ENCODE results near the gene IL7R.

DNA sequence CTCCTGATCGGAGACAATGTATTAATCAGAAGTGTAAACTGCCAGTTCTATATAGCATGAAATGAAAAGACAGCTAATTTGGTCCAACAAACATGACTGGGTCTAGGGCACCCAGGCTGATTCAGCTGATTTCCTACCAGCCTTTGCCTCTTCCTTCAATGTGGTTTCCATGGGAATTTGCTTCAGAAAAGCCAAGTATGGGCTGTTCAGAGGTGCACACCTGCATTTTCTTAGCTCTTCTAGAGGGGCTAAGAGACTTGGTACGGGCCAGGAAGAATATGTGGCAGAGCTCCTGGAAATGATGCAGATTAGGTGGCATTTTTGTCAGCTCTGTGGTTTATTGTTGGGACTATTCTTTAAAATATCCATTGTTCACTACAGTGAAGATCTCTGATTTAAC is 22.4 kb downstream of the IL7R start:
- no peak for TF ChIP-seq RFX5 (IDR thresholded peaks at IDR 0.05; ENCODE audit: low read depth, low read length)
- TF ChIP-seq, protein P1, sequence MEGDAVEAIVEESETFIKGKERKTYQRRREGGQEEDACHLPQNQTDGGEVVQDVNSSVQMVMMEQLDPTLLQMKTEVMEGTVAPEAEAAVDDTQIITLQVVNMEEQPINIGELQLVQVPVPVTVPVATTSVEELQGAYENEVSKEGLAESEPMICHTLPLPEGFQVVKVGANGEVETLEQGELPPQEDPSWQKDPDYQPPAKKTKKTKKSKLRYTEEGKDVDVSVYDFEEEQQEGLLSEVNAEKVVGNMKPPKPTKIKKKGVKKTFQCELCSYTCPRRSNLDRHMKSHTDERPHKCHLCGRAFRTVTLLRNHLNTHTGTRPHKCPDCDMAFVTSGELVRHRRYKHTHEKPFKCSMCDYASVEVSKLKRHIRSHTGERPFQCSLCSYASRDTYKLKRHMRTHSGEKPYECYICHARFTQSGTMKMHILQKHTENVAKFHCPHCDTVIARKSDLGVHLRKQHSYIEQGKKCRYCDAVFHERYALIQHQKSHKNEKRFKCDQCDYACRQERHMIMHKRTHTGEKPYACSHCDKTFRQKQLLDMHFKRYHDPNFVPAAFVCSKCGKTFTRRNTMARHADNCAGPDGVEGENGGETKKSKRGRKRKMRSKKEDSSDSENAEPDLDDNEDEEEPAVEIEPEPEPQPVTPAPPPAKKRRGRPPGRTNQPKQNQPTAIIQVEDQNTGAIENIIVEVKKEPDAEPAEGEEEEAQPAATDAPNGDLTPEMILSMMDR (conservative IDR thresholded peaks at IDR 0.05; ENCODE audit: low read depth, low read length): no peak
- TF ChIP-seq POLR2A (IDR thresholded peaks at IDR 0.05; ENCODE audit: low read depth, low read length): no peak
- TF ChIP-seq FOS (IDR thresholded peaks at IDR 0.05; ENCODE audit: low read depth, low read length): no peak
- TF ChIP-seq CEBPB (IDR thresholded peaks at IDR 0.05; ENCODE audit: low read depth, low read length): no peak
